GM18526 (cell line): Measurements from ENCODE around the gene NPC1L1.

Experiments
- POLR2A ChIP-seq: IDR thresholded peaks from 3 replicates; pipeline ENCODE4 v1.6.1; 2011; ENCODE audit not compliant: insufficient read length; ENCODE audit errors: extremely low read depth

NPC1L1 gene

GRCh38 chr7:44531421-44532380 lies 9.4 kb downstream of the NPC1L1 start:
- no peak for TF ChIP-seq POLR2A

GRCh38 chr7:44530990-44531389 lies 10.1 kb downstream of the NPC1L1 start:
- TF ChIP-seq POLR2A = no peak

- no peak for TF ChIP-seq POLR2A
These were observed 16.2 kb downstream of the NPC1L1 start for GRCh38 chr7:44524811-44525388.

GRCh38 chr7:44522315-44522714 lies 18.8 kb downstream of the NPC1L1 start:
- TF ChIP-seq POLR2A = no peak

- no peak for TF ChIP-seq POLR2A
These were observed 19.6 kb downstream of the NPC1L1 start for GRCh38 chr7:44521347-44522095.

- TF ChIP-seq POLR2A = no peak
These were observed 20.6 kb downstream of the NPC1L1 start for GRCh38 chr7:44520574-44520973.

- TF ChIP-seq POLR2A = no peak
These were observed 21.6 kb downstream of the NPC1L1 start for GRCh38 chr7:44519546-44519945.

GRCh38 chr7:44518761-44519160 lies 22.4 kb downstream of the NPC1L1 start:
- no peak for TF ChIP-seq POLR2A

GRCh38 chr7:44517175-44517574 lies 24.0 kb downstream of the NPC1L1 start:
- TF ChIP-seq POLR2A = no peak

- TF ChIP-seq POLR2A = no peak
These were observed 25.4 kb downstream of the NPC1L1 start for GRCh38 chr7:44515590-44516268.

- no peak for TF ChIP-seq POLR2A
These were observed 28.4 kb downstream of the NPC1L1 start for GRCh38 chr7:44512736-44513135.

GRCh38 chr7:44511863-44512468 lies 29.2 kb downstream of the NPC1L1 start:
- TF ChIP-seq POLR2A = no peak

GRCh38 chr7:44511236-44511635 lies 29.9 kb downstream of the NPC1L1 start:
- TF ChIP-seq POLR2A = no peak

- TF ChIP-seq POLR2A = no peak
These were observed 32.7 kb downstream of the NPC1L1 start for GRCh38 chr7:44508328-44509030.
